ENCODE results near the gene TMEM134.

Gene TMEM134

DNA sequence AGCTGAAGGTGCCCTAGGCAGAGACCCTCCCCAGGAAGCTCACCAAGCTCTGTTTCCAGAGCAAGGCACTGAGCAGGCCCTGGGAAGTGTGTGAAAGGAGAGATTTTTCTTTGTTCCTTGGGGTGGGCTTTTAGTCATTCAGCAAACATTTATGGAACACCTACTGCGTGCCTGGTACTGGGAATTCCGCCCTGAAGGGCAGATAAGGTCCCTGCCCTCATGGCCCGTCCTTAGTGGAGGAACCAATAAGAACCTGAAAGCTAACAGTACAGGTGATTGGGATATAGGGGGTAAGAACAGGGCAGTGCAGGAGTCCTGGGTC, 3.9 kb downstream of the TMEM134 start:
- H3K27ac ChIP-seq = peak overlapping the region; percentile 98
- TF ChIP-seq, protein P1, sequence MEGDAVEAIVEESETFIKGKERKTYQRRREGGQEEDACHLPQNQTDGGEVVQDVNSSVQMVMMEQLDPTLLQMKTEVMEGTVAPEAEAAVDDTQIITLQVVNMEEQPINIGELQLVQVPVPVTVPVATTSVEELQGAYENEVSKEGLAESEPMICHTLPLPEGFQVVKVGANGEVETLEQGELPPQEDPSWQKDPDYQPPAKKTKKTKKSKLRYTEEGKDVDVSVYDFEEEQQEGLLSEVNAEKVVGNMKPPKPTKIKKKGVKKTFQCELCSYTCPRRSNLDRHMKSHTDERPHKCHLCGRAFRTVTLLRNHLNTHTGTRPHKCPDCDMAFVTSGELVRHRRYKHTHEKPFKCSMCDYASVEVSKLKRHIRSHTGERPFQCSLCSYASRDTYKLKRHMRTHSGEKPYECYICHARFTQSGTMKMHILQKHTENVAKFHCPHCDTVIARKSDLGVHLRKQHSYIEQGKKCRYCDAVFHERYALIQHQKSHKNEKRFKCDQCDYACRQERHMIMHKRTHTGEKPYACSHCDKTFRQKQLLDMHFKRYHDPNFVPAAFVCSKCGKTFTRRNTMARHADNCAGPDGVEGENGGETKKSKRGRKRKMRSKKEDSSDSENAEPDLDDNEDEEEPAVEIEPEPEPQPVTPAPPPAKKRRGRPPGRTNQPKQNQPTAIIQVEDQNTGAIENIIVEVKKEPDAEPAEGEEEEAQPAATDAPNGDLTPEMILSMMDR (IDR thresholded peaks at IDR 0.05) = no peak
- TF ChIP-seq ZFX (IDR thresholded peaks at IDR 0.05; ENCODE audit: borderline replicate concordance) = no peak

DNA sequence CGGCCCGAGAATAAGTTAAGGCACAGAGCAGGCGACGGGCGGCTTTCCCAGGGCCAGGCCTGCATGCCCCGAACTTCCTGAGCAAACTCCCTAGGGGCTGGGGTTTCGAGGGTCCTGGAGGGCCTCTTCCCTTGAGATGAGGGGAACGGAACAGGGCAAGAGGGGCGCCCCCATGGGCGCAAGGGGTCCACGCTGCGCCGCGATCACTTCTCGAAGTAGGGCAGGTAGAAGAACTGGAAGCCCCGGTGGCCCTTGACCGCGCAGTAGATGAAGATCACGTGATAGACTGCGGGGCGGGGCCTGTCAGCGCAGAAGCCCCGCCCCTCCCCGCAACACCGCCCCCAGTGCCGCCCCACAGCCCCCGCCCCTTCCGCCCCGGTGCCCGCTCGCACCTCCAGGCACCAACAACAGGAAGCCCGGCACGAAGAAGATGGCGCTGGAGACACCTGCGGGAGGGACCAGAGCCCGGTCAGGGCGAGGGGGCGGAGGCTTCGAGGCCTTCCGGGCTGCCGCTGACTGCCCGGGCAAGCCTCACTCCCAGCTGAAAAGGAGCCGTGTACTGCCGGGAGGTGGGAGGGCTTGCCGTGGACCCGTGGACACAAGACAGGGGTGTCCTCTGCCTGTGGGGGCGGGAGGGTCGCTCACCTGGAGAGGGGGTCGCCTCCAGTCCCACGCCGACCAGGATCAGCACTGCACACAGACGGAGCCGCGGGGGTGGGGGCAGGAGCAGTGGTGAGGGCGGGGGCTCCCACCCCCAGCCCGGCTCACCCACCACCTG, 4.5 kb downstream of the TMEM134 start:
- TF ChIP-seq ZFX (IDR thresholded peaks at IDR 0.05; ENCODE audit: borderline replicate concordance) = no peak
- TF ChIP-seq, protein P1 (IDR thresholded peaks at IDR 0.05) = 0 out of 2 replicates have a peak, but pooled peaks have one; percentile 3
- peak overlapping the region; percentile 98 for H3K27ac ChIP-seq

DNA sequence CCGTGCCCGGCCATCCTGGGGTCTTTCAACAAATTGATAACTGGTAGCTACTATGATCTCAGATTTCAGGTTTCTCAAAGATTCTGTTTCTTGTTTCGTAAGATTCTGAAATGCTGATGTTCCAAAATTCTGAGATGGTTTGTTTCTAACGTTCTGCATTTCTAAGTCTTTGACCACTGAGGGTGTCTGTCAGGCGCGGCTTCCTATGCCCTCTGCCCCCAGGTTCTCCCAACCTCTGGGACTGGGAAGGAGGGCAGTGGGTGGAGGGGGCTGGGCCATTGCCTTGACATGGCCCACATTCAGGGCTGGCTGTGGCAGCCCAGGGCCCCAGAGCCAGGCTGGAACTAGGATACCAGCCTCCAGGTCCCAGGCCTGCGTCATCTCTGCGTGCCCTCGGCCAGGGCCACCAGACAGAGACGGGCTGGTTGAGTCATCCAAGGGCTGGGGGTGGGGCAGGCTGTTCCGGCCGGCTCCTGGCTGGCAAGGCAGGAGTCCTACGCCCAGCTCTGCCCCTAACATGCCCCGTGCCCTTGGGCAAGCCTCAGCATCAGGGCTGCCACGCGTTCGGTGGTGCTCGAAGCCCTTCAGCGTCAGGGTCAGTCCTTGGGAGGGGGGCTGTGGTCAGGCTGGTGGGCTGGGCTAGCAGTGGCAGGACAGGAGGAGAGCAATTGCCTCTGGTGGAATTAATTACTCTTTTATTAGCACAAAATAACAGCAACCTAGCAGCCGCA, 5.2 kb downstream of the TMEM134 start:
- peak overlapping the region; percentile 98 for H3K27ac ChIP-seq
- TF ChIP-seq, protein P1 (IDR thresholded peaks at IDR 0.05) = no peak
- no peak for TF ChIP-seq ZFX (IDR thresholded peaks at IDR 0.05; ENCODE audit: borderline replicate concordance)

DNA sequence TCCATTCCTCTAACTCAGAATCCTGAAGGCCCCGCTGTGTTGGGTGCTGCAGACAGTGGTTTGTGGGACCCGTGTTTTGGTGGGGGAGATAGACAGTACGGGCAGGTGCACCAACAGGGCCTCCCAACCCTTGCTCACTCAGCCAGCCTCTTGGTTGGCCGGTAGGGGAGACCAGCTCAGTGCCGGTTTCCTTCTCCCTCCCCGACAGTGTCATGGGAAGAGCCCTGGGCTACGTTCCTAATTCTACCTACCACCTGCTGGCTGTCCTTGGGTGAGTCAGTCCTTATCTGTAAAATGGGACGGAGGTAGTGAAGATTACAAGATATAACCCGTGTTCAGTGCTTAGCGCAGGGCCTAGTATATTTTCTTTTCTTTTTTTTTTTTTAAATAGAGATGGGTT, 5.9 kb downstream of the TMEM134 start:
- no peak for TF ChIP-seq ZFX (IDR thresholded peaks at IDR 0.05; ENCODE audit: borderline replicate concordance)
- TF ChIP-seq, protein P1 (IDR thresholded peaks at IDR 0.05) = no peak
- peak overlapping the region; percentile 98 for H3K27ac ChIP-seq

DNA sequence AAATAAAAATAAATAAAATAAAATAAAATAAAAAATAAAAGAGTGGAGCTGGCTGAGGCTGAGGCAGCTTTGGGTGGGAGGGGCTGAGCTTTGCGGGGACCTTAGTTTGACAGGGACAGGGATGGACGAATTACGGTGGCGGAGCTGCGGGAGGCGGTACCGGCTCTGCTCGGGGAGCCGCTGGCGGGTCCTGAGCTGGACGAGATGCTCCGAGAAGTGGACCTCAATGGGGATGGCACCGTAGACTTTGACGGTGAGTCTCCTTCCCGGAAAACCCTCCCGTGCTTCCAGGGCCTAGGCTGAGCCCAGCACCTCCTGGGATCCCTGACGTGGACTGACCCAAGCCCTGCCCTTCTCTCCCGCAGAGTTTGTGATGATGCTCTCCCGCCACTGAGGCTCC, 10.8 kb downstream of the TMEM134 start:
- no peak overlapping the region for H3K27ac ChIP-seq
- TF ChIP-seq, protein P1 (IDR thresholded peaks at IDR 0.05) = no peak
- TF ChIP-seq ZFX (IDR thresholded peaks at IDR 0.05; ENCODE audit: borderline replicate concordance) = no peak

DNA sequence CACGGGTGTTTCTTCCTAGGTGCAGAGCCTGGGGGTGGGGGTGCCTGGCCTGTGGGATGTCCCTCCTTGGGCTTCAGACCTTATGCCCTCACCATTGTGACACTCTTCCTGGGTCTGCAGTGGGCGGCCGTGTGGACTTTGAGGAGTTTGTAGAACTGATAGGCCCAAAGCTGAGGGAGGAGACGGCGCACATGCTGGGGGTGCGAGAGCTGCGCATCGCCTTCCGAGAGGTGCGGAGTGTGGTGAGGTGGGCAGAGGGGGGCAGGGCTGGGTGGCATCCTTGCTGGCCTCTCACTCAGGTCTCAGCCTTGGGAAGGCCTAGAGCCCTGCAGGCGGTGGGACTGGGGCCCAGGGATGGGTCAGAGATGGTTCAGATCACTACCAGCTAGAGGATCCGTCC, 11.6 kb downstream of the TMEM134 start:
- no peak for TF ChIP-seq ZFX (IDR thresholded peaks at IDR 0.05; ENCODE audit: borderline replicate concordance)
- TF ChIP-seq, protein P1 (IDR thresholded peaks at IDR 0.05) = no peak
- H3K27ac ChIP-seq = no peak overlapping the region

All from 22Rv1 (cell line).